ENCODE data around the gene ENC1. TPM values are rescaled to one million over a fixed set of nuclear protein-coding genes. Genes with fewer than 3 reads are reported as not detected.
A peak's percentile ranks its signal among the peaks of the same experiment; 100 is the strongest.

ENC1 gene
- total RNA-seq, 1 donor from 2014 or later, result 36.0 TPM

GRCh38 chr5:74631081-74631953, 9.2 kb downstream of the ENC1 start:
- no peak for DNase-seq (ENCODE audit: low spot score)

- DNase-seq (ENCODE audit: low spot score), result no peak
Observed at GRCh38 chr5:74630453-74631066, 10.0 kb downstream of the ENC1 start.

- DNase-seq (ENCODE audit: low spot score), result no peak
Observed at GRCh38 chr5:74629326-74629725, 11.2 kb downstream of the ENC1 start.

- DNase-seq (ENCODE audit: low spot score), result no peak
Observed at GRCh38 chr5:74628359-74628758, 12.2 kb downstream of the ENC1 start.

GRCh38 chr5:74627646-74628279, 12.8 kb downstream of the ENC1 start:
- no peak for DNase-seq (ENCODE audit: low spot score)

- peak; percentile 68 for DNase-seq (ENCODE audit: low spot score)
Observed at GRCh38 chr5:74626386-74627222, 13.9 kb downstream of the ENC1 start.

- peak; percentile 32 for DNase-seq (ENCODE audit: low spot score)
Observed at GRCh38 chr5:74625742-74626241, 14.7 kb downstream of the ENC1 start.

- no peak for DNase-seq (ENCODE audit: low spot score)
Observed at GRCh38 chr5:74624931-74625505, 15.5 kb downstream of the ENC1 start.

- DNase-seq (ENCODE audit: low spot score), result no peak
Observed at GRCh38 chr5:74624501-74624900, 16.0 kb downstream of the ENC1 start.

GRCh38 chr5:74623748-74624408, 16.6 kb downstream of the ENC1 start:
- no peak for DNase-seq (ENCODE audit: low spot score)

- no peak for DNase-seq (ENCODE audit: low spot score)
Observed at GRCh38 chr5:74623006-74623611, 17.4 kb downstream of the ENC1 start.

GRCh38 chr5:74622122-74622521, 18.4 kb downstream of the ENC1 start:
- DNase-seq (ENCODE audit: low spot score), result no peak

- DNase-seq (ENCODE audit: low spot score), result no peak
Observed at GRCh38 chr5:74621492-74621891, 19.0 kb downstream of the ENC1 start.

GRCh38 chr5:74619308-74619707, 21.2 kb downstream of the ENC1 start:
- DNase-seq (ENCODE audit: low spot score), result no peak

- no peak for DNase-seq (ENCODE audit: low spot score)
Observed at GRCh38 chr5:74618106-74618505, 22.4 kb downstream of the ENC1 start.

GRCh38 chr5:74617202-74617601, 23.3 kb downstream of the ENC1 start:
- no peak for DNase-seq (ENCODE audit: low spot score)

GRCh38 chr5:74616236-74617146, 24.0 kb downstream of the ENC1 start:
- no peak for DNase-seq (ENCODE audit: low spot score)

GRCh38 chr5:74613283-74613682, 27.2 kb downstream of the ENC1 start:
- DNase-seq (ENCODE audit: low spot score), result no peak

GRCh38 chr5:74612045-74612444, 28.5 kb downstream of the ENC1 start:
- DNase-seq (ENCODE audit: low spot score), result no peak
